ENCODE measurements around the gene ANK3. TPM values are rescaled to one million over a fixed set of nuclear protein-coding genes. Genes with fewer than 3 reads are reported as not detected.

The ANK3 gene
- total RNA-seq, result 9.2 and 35.2 TPM in 2 replicates

DNA sequence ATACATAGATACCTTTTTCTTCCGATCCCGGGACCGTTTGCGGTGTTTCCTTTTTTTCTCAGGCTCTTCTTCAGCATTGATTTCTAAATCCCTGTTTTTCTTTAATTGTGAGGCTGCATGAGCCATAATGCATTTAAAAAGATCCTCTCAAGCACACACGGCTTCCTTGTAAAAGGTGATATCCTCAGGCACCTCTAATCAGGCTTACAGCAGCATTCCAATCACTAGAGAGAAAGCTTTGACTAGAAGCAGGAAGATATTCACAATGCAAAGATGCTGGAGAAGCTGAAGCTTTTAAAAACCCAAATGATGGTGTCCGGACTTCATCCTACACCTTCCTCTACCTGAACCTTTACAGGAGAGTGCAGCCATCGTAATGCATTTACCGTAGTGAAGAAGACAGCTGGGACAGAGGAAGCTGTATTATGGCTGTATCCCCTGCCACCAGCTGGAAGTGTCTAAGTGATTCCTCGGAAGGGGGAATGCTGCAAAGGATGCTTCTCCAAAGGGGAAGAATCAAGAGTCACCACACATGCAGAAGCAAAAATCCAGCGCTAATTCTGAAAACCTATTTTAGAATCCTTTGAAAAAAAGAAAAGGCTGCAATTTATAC is at the start of gene ANK3:
Gene ANK3 (minus strand): TSS at position 463 of the 613 bp plus-strand sequence. CDS start 337 bp downstream, at position 126.

Small RNAs within 50 kb of the gene (small RNA-seq; reads per million reads assigned to genes)
- not detected for gene RF00019
